CD4-positive, alpha-beta T cell treated with Interleukin-21 for 1 hour (primary cell): ENCODE data around the gene ICAM2.
A peak's percentile ranks its signal among the peaks of the same experiment; 100 is the strongest.
"Not testable (repeated sequence)": the region's sequence is repeated elsewhere in the genome, so short reads cannot be mapped to it uniquely, and the experiment has no call there.

Source experiments
- DNase-seq: peaks from one replicate; pipeline ENCODE4 v3.0.0-alpha.2; 2020

The ICAM2 gene

GRCh38 chr17:64008830-64009229 lies 11.6 kb downstream of the ICAM2 start:
- no peak for DNase-seq

DNA sequence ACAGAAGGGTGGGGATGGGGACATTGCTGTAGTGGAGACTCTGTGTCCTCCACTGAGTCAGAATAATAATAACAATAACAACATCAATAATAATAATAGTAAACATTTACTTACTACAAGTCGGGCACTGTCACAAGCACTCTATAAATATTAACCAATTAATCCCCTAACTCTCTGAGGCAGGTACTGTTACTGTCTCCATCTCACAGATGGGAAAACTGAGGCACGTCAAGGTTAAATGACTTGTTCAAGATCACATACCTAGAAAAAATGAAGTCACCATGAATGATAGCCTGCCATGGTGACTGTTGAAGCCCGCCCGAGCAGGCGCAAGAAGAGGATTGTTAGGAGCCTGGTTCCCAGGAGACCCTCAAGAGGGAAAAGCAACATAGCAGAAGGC lies 12.1 kb downstream of the ICAM2 start:
- no peak for DNase-seq

DNA sequence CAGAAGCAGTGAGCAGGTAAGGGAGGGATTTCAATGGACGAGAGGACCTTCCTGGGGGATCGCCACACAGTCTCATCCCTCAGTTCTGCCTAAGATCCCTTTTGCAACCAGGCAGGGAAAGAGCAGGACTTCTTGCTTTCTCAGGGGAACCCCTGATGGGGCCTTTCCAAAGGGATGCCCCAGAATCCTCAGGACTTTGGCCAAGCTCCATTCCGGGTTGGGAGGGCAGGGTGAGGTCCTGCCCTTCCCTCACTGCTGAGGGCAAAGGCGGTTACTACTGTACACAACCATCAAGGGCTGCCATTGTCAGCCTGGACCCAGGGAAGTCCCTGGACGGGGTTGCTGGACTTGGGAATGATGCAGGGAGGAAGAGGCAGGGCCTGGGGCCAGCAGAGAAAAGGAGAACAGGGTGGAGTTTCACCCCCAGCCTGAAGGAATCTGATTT lies 12.6 kb downstream of the ICAM2 start:
- DNase-seq: no peak

DNA sequence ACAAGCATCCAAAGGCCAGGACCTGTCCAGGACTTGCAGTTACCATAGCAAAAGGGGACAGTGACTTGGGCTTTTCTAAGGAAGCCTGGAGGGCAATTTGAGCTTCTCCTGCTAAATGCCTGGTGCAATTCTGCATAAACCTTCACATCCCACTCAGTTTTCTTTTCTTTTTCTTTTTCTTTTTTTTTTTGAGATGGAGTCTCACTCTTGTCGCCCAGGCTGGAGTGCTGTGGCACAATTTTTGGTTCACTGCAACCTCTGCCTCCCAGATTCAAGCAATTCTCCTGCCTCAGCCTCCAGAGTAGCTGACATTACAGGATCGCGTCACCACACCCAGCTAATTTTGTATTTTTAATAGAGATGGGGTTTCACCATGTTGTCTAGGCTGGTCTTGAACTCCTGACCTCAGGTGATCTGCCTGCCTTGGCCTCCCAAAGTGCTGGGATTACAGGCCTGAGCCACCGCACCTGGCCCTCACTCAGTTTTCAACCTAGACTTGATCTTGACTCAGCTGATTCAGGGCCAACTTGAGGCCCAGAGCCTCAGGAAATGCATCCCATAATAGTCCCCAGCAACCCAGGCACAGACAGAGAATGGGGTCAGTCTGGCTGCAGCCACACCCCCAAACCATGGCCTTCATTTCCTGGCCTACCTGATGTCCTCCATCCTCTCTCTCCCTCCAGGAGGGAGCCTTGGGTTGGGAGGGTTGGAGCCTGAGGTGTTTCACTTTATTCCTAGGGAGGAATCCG lies 13.2 kb downstream of the ICAM2 start:
- not testable (repeated sequence) for DNase-seq

DNA sequence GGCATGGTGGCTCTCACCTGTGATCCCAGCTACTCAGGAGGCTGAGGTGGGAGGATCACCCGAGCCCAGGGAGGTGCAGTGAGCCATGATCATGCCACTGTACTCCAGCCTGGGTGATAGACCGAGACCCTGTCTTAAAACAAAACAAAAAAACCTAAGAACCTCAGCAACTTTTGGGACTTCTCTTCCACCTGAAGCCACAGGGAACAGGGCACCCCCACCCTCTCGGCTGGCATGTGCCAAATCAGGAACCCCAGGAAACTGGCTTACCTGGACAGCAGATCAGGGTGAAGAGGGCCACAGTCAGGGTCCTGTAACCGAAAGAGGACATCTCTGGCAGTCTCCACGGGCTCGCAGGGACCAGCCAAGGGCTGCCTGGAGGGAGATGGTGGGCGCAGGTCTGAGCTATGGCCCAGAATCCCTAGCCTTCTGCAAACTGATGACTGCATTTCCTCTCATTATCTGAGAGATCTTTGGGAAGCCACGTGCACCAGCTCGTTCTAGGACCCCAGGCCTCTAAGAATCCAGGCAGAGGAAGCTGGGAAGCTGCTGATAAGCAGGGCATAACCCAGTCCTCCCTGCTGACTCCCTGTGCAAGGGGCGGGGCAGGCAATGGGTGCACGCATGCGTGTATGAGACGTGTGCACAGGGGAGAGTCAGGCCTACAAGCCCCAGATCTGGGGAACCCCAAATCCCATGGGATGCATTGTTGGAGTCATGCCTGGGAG lies 13.9 kb downstream of the ICAM2 start:
- no peak for DNase-seq

GRCh38 chr17:64005734-64006167 lies 14.7 kb downstream of the ICAM2 start:
- DNase-seq: no peak

DNA sequence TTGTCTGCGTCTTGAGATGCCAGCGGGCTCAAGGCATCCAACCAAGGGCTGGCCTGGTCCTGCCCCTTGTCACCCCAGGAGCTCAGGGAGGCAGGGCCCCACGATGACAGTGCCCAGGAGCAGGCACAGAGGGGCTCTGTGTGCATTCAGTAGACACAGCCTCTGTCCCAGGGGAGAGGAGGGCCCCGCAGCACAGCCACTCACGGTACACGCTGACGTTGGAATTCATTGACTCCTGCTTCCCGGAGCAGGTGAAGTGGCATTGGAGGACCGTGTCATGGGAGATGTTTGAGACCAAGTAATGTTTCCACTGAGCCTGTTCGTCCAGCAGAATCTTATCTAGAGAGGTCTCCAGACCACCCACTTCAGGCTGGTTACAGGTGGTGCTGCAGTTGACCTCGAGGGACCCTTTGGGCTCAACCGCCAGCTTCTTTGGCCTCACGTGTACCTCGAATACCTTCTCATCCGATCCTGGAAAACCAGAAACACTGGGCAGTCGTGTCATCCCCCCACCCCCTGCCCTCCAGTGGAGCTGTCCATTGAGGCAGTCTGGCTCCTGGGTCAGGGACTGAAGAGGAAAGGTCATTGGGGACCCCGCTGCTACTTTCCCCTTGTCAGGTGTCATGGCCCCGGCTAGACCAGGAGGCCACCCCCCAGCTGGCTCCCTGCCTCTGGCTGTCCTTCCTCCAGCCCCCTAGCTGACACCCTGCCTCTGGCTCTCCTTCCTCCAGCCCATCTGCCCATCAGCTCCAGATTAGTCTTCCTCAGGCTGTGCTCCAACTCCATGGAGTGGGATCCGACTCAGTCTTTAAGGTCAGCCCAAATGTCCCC lies 15.3 kb downstream of the ICAM2 start:
- no peak for DNase-seq

DNA sequence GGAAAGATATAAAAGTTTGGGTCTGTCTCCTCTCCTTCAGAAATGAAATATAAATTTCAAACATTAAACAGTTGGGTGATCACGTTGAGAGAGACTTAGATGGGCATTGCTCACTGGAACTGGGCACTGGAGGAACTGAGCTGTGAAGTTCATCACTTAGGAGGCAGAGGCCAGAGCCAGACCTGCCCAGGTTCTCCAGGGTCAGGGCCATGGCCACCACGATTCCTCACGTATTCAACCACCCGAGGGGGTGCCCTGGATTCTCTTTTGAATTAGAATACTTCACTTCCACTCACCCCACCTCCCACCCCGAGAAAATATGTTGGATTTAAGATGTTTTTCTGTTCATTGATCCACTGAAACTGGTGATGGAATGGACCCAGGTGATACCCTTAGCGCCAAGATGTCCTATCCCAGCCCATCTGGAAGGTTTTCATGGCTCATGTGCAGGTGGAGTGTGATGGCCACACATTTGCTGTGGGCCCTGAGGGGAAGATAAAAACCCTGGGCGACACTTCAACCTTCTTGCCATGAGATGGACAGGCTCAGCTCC lies 16.1 kb downstream of the ICAM2 start:
- DNase-seq: no peak

GRCh38 chr17:64003526-64004121 lies 16.8 kb downstream of the ICAM2 start:
- no peak for DNase-seq

- DNase-seq: no peak
Measured at GRCh38 chr17:64002658-64003525, 17.5 kb downstream of the ICAM2 start.

DNA sequence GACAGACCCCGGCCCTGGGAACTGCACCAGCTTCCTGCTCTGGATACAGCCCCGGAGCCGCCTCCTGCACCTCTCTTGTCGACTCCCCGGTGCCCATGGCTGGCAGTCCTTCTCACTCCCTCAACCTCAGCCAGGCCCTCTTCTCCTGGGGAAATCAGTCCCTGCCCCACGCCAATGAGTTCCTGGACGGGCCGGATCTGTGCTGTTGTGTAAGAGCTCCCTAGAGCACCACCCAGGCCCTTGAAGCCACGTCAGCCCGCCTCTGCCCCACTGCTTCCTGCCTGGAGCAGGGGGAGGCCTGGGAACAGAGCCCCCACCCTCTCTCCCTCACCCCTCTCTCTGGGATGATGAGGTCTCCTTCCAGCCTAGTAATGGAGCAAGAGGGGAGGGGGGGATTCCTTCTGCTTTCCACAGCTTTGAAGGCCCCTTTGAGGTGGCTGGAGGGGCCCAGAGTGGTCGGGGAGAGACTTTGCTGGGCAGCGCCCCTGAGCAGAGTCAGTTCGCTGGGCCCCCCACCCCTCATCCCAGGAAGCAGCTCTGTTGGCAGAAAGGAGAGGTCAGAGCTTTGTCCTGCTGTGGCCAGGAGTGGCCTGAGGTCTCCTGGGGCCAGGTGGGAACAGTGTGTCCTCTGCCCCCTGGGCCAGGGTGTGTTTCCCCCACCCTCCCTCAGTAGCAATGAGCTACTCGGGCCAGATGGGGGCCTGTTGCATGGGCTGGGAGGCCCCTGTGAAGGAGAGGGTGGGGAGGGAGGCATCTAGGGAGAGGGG lies 18.5 kb downstream of the ICAM2 start:
- no peak for DNase-seq

GRCh38 chr17:64001091-64001579 lies 19.3 kb downstream of the ICAM2 start:
- no peak for DNase-seq

DNA sequence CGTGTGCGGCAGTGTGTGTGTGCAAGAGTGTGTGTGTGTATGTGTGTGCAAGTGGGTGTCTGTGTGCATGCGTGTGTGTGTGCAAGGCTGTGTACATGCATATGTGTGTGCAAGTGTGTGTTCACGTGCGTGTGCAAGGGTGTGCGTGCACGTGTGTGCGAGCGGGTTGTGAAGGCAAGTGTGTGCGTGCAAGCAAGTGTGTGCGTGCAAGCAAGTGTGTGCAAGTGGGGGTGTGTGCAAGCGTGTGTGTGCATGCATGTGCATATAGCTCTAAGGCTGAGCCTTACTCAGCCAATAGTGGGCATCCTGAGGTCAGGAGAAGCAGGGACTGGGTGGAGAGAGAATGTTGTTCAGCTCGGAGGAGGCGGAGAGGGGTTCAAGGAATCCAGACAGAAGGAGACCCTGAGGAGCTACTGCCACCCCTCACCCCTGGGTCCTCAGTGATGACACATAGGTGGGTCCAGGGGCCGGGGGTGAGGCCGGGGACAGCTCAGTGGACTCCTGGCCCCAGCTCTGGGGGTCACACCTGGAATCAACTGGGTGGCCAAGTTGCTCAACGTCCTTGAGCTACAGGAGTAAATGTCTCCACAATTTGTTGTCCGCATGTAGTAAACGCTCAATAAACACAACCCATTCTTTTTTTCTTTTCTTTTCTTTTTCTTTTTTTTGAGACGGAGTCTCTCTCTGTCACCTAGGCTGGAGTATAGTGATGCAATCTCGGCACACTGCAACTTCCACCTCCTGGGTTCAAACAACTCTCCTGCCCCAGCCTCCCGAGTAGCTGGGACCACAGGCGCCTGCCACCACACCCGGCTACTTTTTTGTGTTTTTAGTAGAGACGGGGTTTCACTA lies 20.5 kb downstream of the ICAM2 start:
- no peak for DNase-seq

- DNase-seq: peak; percentile 46
Measured at GRCh38 chr17:63998721-63999679, 21.4 kb downstream of the ICAM2 start.

DNA sequence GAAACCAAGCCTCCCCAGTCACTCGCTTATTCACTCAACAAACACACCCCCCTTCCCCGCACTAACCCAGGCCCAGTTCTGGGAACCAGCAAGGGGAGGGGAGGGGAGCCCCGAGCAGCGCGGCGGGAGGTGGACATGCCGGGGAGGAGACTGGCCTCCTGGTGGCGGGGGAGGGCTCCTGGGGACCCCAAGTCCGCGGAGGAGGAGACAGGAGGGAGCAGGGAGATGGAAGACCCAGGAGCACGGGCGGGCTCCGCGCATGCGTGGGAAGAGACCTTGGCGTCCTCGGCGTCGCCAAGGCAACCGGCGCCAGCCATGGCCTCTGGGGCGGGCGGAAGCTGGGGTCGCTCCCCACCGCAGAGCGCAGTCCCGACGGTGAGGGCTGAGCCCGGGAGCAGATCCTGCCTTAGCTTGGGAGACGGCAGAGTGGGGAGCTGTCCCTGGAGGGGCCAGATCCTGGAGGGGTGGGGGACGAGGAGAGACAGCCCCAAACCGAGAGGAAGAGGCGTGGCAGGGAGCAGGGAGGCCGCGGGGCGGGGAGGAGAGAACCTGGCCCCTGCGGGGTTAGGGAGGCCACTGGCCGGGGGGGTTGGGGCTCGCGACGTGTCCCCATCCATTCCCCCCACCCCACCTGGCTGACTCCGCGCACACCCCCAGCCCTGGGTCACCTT lies 22.2 kb downstream of the ICAM2 start, which contains the start of gene PRR29:
Gene PRR29 (plus strand): TSS at position 302 of the 671 bp plus-strand sequence. CDS start 14 bp downstream, at position 316.
- peak; percentile 78 for DNase-seq

- no peak for DNase-seq
Measured at GRCh38 chr17:63997341-63998048, 22.9 kb downstream of the ICAM2 start.
